ENCODE data around the gene LRCH3. TPM values are rescaled to one million over a fixed set of nuclear protein-coding genes. Genes with fewer than 3 reads are reported as not detected.
A peak's percentile ranks its signal among the peaks of the same experiment; 100 is the strongest.

The LRCH3 gene
- total RNA-seq, 1 donor from 2014 or later: 96.1 TPM

DNA sequence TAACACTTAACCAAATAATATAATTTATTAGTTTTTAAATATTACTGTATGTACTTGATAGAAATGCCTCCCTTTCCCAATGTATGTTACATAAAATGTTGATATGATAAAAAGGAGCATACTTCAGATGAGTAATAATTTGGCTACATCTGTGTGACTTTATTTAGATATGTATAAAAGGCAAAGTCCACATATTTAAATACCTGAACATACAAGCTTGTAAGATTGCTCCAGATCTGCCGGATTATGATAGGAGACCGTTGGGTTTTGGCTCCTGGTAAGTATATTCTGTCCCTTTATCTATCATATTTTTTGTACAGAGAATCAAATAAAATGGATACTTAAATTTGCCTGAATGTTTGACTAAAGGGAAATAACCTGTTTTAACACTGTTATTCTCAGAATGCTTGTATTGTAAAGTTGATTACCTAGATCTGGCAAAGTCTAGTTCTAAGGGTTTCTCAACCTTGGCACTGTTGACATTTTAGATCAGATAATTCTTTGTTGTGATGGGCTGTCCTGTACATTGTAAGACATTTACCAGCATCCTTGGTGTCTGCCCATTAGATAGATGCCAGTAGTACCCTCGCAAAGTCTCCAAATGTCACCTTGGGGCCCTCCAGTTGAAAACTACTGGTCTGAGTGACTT lies 38.5 kb downstream of the LRCH3 start:
- H3K27ac Mint-ChIP-seq: no peak overlapping the region

DNA sequence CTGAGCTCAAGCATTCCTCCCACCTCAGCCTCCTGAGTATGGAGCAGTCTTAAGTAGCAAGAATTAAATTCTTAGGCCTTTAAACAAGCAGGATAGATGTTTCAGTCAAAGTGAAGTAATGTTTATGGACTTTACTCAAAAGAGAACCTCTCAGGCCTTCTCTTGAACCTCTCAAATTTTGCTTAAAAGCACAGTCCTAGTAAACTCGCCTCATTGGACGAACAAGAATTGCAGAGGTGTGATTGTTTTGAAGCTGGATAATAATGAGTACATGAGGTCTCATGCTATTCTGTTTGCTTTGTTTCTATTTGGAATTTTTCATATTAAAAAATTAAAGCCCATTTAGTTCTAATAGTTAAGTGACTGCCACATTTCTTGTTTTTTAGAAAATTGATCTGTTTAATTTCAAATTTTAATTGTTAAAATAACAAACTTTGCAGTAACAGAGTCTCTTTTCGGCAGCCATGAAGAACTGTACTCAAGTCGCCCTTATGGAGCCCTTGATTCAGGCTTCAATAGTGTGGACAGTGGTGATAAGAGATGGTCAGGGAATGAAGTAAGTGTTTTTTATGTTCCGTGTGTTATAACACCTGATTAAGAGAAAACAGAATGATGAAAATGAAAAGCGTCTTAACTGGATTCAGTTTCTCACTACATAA lies 39.4 kb downstream of the LRCH3 start:
- no peaks in the 10 kb centered on the region for H3K9me3 Mint-ChIP-seq
- H3K4me1 Mint-ChIP-seq: peaks cover 11% of the 10 kb centered on the region
- H3K27me3 Mint-ChIP-seq: no peaks in the 10 kb centered on the region
- intact Hi-C loops (cut with micrococcal nuclease): no loop called here
- peaks cover 59% of the 10 kb centered on the region for H3K36me3 Mint-ChIP-seq (ENCODE audit: low read depth)
- H3K27ac Mint-ChIP-seq: no peak overlapping the region
- CTCF ChIA-PET: no interaction called here
- TF ChIP-seq, protein P1, sequence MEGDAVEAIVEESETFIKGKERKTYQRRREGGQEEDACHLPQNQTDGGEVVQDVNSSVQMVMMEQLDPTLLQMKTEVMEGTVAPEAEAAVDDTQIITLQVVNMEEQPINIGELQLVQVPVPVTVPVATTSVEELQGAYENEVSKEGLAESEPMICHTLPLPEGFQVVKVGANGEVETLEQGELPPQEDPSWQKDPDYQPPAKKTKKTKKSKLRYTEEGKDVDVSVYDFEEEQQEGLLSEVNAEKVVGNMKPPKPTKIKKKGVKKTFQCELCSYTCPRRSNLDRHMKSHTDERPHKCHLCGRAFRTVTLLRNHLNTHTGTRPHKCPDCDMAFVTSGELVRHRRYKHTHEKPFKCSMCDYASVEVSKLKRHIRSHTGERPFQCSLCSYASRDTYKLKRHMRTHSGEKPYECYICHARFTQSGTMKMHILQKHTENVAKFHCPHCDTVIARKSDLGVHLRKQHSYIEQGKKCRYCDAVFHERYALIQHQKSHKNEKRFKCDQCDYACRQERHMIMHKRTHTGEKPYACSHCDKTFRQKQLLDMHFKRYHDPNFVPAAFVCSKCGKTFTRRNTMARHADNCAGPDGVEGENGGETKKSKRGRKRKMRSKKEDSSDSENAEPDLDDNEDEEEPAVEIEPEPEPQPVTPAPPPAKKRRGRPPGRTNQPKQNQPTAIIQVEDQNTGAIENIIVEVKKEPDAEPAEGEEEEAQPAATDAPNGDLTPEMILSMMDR (IDR thresholded peaks at IDR 0.05): no peak
- POLR2A ChIA-PET: no interaction called here
- ATAC-seq (ENCODE audit: low read depth) (no peak), DNase-seq (no peak)
- H3K4me3 Mint-ChIP-seq: no peak overlapping the region

More for the DNA sequence above, 38.5 kb downstream of the LRCH3 start:
- H3K9me3 Mint-ChIP-seq: no peaks in the 10 kb centered on the region
- ChIA-PET POLR2A (no interaction called here), CTCF (no interaction called here)
- peaks cover 61% of the 10 kb centered on the region for H3K36me3 Mint-ChIP-seq (ENCODE audit: low read depth)
- ATAC-seq (ENCODE audit: low read depth): no peak
- TF ChIP-seq, protein P1 (IDR thresholded peaks at IDR 0.05): no peak
- intact Hi-C loops (cut with micrococcal nuclease): no loop called here
- peaks cover 8% of the 10 kb centered on the region for H3K4me1 Mint-ChIP-seq
- H3K27me3 Mint-ChIP-seq: no peaks in the 10 kb centered on the region
- H3K4me3 Mint-ChIP-seq: no peak overlapping the region
- no peak for DNase-seq

DNA sequence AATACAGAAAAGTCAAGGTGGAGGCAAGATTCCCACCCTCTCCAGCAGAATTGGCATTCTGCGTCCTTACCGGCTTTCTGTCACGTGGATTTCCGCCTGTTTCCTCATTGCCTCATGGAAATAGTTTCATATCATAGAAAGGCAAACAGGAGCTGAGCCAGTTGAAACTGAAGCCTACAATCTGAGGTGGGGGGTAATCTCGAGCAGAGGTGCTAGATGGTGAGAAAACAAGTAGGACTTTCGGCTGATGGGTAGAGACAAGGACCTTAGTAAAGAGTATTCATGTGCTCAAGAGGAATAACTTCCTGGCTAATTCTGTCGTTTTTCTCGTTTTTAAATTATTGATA lies 39.9 kb downstream of the LRCH3 start:
- Mint-ChIP-seq H3K36me3 (ENCODE audit: low read depth) (peaks cover 62% of the 10 kb centered on the region), H3K9me3 (no peaks in the 10 kb centered on the region), H3K4me3 (no peak overlapping the region), H3K27me3 (no peaks in the 10 kb centered on the region), H3K27ac (no peak overlapping the region), H3K4me1 (peaks cover 14% of the 10 kb centered on the region)
- ATAC-seq (ENCODE audit: low read depth): no peak
- intact Hi-C loops (cut with micrococcal nuclease): no loop called here
- DNase-seq: no peak
- TF ChIP-seq, protein P1 (IDR thresholded peaks at IDR 0.05): no peak
- ChIA-PET POLR2A (no interaction called here), CTCF (no interaction called here)

DNA sequence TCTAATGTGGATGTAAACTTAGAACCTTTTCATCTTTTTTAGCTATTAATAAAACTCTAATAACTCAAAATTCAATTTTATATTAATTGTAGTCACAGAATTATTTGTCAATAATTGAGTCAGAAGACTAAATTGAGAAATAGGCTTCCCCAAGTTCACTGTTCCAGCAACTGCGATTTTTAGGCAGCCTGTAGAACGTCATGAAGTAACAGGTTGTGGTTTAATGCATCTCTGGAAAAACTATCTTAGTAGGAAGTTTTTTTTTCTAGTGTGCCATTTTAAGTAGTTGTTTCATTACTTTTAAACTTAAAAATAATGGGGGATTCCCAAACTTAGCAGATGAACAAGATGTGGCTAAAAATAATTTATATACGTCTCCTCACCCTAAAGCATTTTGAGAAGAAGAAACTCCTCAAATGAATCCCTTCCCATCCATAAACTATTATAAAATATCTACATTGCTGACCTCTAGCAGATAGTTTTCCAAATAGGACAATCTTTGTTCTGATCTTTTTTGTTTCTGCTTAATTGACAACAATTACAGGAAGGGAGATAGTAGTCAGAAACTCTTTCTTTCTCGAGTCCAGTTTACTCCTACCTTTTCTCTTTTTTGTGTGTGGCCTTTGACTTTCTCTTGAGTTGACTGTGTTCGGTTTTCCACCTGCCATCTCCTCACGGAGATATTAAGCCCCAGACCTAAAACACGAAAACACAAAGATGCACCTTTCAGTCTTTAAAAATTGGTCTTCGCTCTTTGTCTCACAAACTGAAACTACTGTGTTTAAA lies 43.1 kb downstream of the LRCH3 start:
- TF ChIP-seq, protein P1 (IDR thresholded peaks at IDR 0.05): no peak
- ATAC-seq (ENCODE audit: low read depth): no peak
- H3K4me1 Mint-ChIP-seq: peaks cover 14% of the 10 kb centered on the region
- ChIA-PET CTCF (no interaction called here), POLR2A (no interaction called here)
- intact Hi-C loops (cut with micrococcal nuclease): loop anchor here (2.0 kb wide), 1 partner anchor 13 kb away; no protein-coding TSS in a partner anchor
- no peak for DNase-seq
- peak overlapping the region; percentile 44 for H3K4me3 Mint-ChIP-seq
- H3K27ac Mint-ChIP-seq: peak overlapping the region; percentile 76
- H3K27me3 Mint-ChIP-seq: no peaks in the 10 kb centered on the region
- H3K9me3 Mint-ChIP-seq: no peaks in the 10 kb centered on the region
- H3K36me3 Mint-ChIP-seq (ENCODE audit: low read depth): peaks cover 64% of the 10 kb centered on the region

DNA sequence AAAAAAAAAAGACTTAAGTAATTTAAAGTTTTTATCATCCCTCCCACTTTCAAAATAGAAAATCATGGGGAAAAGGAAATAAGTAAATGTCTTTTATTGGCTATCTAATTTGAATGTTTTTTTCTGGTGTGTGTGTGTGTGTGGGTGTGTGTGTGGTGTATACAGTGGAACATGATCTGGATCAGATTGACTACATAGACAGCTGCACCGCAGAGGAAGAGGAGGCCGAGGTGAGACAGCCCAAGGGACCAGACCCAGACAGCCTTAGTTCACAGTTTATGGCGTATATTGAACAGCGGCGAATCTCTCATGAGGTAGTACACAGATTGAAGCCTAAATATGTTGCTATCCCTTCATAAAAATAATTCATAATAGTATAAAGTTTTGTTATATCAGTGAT lies 44.5 kb downstream of the LRCH3 start:
- H3K4me1 Mint-ChIP-seq: peaks cover 14% of the 10 kb centered on the region
- H3K27ac Mint-ChIP-seq: peak overlapping the region; percentile 71
- H3K36me3 Mint-ChIP-seq (ENCODE audit: low read depth): peaks cover 66% of the 10 kb centered on the region
- ChIA-PET POLR2A (no interaction called here), CTCF (no interaction called here)
- H3K4me3 Mint-ChIP-seq: no peak overlapping the region
- DNase-seq: no peak
- TF ChIP-seq, protein P1 (IDR thresholded peaks at IDR 0.05): no peak
- intact Hi-C loops (cut with micrococcal nuclease): loop anchor here (2.0 to 5.0 kb wide), 2 partner anchors 15 to 53 kb away; no protein-coding TSS in a partner anchor
- ATAC-seq (ENCODE audit: low read depth): peak; percentile 83
- H3K9me3 Mint-ChIP-seq: no peaks in the 10 kb centered on the region
- no peaks in the 10 kb centered on the region for H3K27me3 Mint-ChIP-seq

Measured in activated B cell treated with CpG ODN at 0.5 μM for 24 hours (primary cell).